HG03354 (cell line): Measurements from ENCODE around the gene R3HDM2.

Experiments
- ATAC-seq: cut with Tn5 transposase; IDR thresholded peaks from one replicate; pipeline ENCODE4 v1.9.1; 2021; ENCODE audit warnings: mild to moderate bottlenecking; ENCODE audit not compliant: unreplicated experiment, poor library complexity, severe bottlenecking

R3HDM2 gene

GRCh38 chr12:57224278-57224972, 206.4 kb downstream of the R3HDM2 start:
- no peak for ATAC-seq

- ATAC-seq: no peak
Measured at GRCh38 chr12:57223191-57224165, 207.4 kb downstream of the R3HDM2 start.

- ATAC-seq: no peak
Measured at GRCh38 chr12:57222286-57223190, 208.3 kb downstream of the R3HDM2 start.

GRCh38 chr12:57221169-57221917, 209.5 kb downstream of the R3HDM2 start:
- no peak for ATAC-seq

GRCh38 chr12:57220770-57221168, 210.1 kb downstream of the R3HDM2 start:
- no peak for ATAC-seq

- no peak for ATAC-seq
Measured at GRCh38 chr12:57219993-57220754, 210.7 kb downstream of the R3HDM2 start.

GRCh38 chr12:57219205-57219992, 211.4 kb downstream of the R3HDM2 start:
- no peak for ATAC-seq

GRCh38 chr12:57218030-57218853, 212.6 kb downstream of the R3HDM2 start:
- ATAC-seq: no peak

GRCh38 chr12:57216921-57217879, 213.6 kb downstream of the R3HDM2 start:
- no peak for ATAC-seq

GRCh38 chr12:57216014-57216911, 214.6 kb downstream of the R3HDM2 start, which contains the start of gene NXPH4:
Gene NXPH4 (plus strand): TSS chr12:57216794. CDS start chr12:57216970, 176 bp downstream.
- no peak for ATAC-seq

GRCh38 chr12:57215668-57216013, 215.2 kb downstream of the R3HDM2 start:
- no peak for ATAC-seq

GRCh38 chr12:57215065-57215464, 215.8 kb downstream of the R3HDM2 start:
- no peak for ATAC-seq

GRCh38 chr12:57214398-57214781, 216.5 kb downstream of the R3HDM2 start:
- peak; percentile 49 for ATAC-seq

GRCh38 chr12:57213763-57214397, 217.0 kb downstream of the R3HDM2 start:
- ATAC-seq: no peak
